GM12878 (cell line): Measurements from ENCODE around the gene CLIC5. TPM values are rescaled to one million over a fixed set of nuclear protein-coding genes. Genes with fewer than 3 reads are reported as not detected.

Experiments
- ATAC-seq: fragments of 200-7000 bp; cut with Tn5 transposase; 3 replicates; pipeline ENCODE4 v1.9.1; 2020; ENCODE audit warnings: mild to moderate bottlenecking, moderate library complexity
- BruUV-seq: library from RNA; stranded (reverse); fragments of 400-500 nt; replicated peaks from 2 replicates; lab custom pipeline; 2021; lab: Mats Ljungman, UMichigan
- CTCF ChIA-PET: fragments of 300-600 bp; sonication (Branson Sonifier 250); formaldehyde crosslinking; extraction: SDS; loops from one replicate; lab custom pipeline; 2021; ENCODE audit warnings: inconsistent platforms; lab: Yijun Ruan, JAX
- POLR2A ChIA-PET: fragments of 350-600 bp; formaldehyde crosslinking; extraction: SDS; loops from one replicate; lab custom pipeline; 2021; ENCODE audit warnings: inconsistent platforms; lab: Charles Lee
- RAD21 ChIA-PET: fragments of 300-600 bp; sonication (Branson Sonifier 250); formaldehyde crosslinking; loops from one replicate; lab custom pipeline; 2023; ENCODE audit warnings: antibody characterized with exemption; ENCODE audit not compliant: unreplicated experiment; lab: Charles Lee
- SMC1A ChIA-PET: fragments of 300-600 bp; sonication (Branson Sonifier 250); formaldehyde crosslinking; loops from one replicate; lab custom pipeline; 2023; ENCODE audit not compliant: unreplicated experiment, uncharacterized antibody; lab: Charles Lee
- DNase-seq: peaks from one replicate; pipeline ENCODE4 v3.0.0-alpha.2; 2011; ENCODE audit warnings: low read depth, low spot score
- FAIRE-seq: peaks from 3 replicates; lab custom pipeline; 2011; peaks lifted over from hg19 to GRCh38; lab: Jason Lieb, UNC
- H2AFZ ChIP-seq: 2 replicates; pipeline ENCODE4 v1.6.0; 2011; ENCODE audit warnings: low read depth, low read length, control low read depth; ENCODE audit not compliant: control insufficient read depth
- H3K27ac ChIP-seq: 2 replicates; pipeline ENCODE4 v1.5.1; 2011; ENCODE audit warnings: control low read depth; ENCODE audit not compliant: control insufficient read depth, insufficient read depth
- H3K27me3 ChIP-seq, 2 experiments: replicated peaks in 1 of 2; 2 replicates each; pipeline versions ENCODE4 v1.6.0 to v1.6.1; 2011; ENCODE audit warnings: low read length in 1 of 2; ENCODE audit not compliant: control insufficient read depth in 2 of 2, insufficient read depth in 2 of 2
- H3K36me3 ChIP-seq, 2 experiments: 2 replicates each; pipeline ENCODE4 v1.5.1; 2011; ENCODE audit warnings: low read length in 1 of 2; ENCODE audit not compliant: control insufficient read depth in 2 of 2, insufficient read depth in 2 of 2
- H3K4me1 ChIP-seq: 2 replicates; pipeline ENCODE4 v1.6.1; 2011; ENCODE audit warnings: mild to moderate bottlenecking, low read length, moderate library complexity, mixed read lengths; ENCODE audit not compliant: control insufficient read depth, insufficient read depth
- H3K4me2 ChIP-seq: 2 replicates; pipeline ENCODE4 v1.6.0; 2011; ENCODE audit warnings: control low read depth; ENCODE audit not compliant: control insufficient read depth, insufficient read depth
- H3K4me3 ChIP-seq: fragments of 200-600 bp; sonication (generic); 2 replicates; pipeline ENCODE4 v1.5.1; 2016
- H3K79me2 ChIP-seq: 2 replicates; pipeline ENCODE4 v1.6.0; 2011; ENCODE audit warnings: low read length; ENCODE audit not compliant: control insufficient read depth, insufficient read depth
- H3K9ac ChIP-seq: 2 replicates; pipeline ENCODE4 v1.8.0; 2011; ENCODE audit warnings: low read length, control low read depth, mixed read lengths; ENCODE audit not compliant: control insufficient read depth, insufficient read depth
- H3K9me3 ChIP-seq: replicated peaks from 3 replicates; pipeline ENCODE4 v1.5.1; 2011; ENCODE audit warnings: mild to moderate bottlenecking, low read length; ENCODE audit not compliant: control insufficient read depth, insufficient read depth
- H4K20me1 ChIP-seq: 2 replicates; pipeline ENCODE4 v1.6.0; 2011; ENCODE audit not compliant: control insufficient read depth, insufficient read depth
- CEBPB ChIP-seq, 2 experiments: fragments of 150-350 bp in 1 of 2; IDR thresholded peaks; 2 replicates each; pipeline ENCODE4 v1.6.1; 2012 to 2014; ENCODE audit warnings: low read depth in 2 of 2, low read length in 2 of 2, borderline replicate concordance in 1 of 2, inconsistent platforms in 1 of 2
- E2F4 ChIP-seq: IDR thresholded peaks from 2 replicates; pipeline ENCODE4 v1.6.1; 2012; ENCODE audit warnings: low read depth, low read length, improper control_type of control experiment
- FOS ChIP-seq: IDR thresholded peaks from 3 replicates; pipeline ENCODE4 v1.6.1; 2011; ENCODE audit warnings: borderline replicate concordance; ENCODE audit not compliant: insufficient read length; ENCODE audit errors: extremely low read depth
- IRF5 ChIP-seq: fragments of 450-650 bp; IDR thresholded peaks from 2 replicates; pipeline ENCODE4 v1.6.1; 2017; ENCODE audit warnings: borderline replicate concordance
- MLLT1 ChIP-seq: fragments of 450-650 bp; IDR thresholded peaks from 2 replicates; pipeline ENCODE4 v1.6.1; 2016; ENCODE audit warnings: mild to moderate bottlenecking
- NFYA ChIP-seq: IDR thresholded peaks from 2 replicates; pipeline ENCODE4 v1.6.1; 2011; ENCODE audit warnings: low read depth, mild to moderate bottlenecking, low read length, improper control_type of control experiment, borderline replicate concordance
- NRF1 ChIP-seq: conservative IDR thresholded peaks from 2 replicates; pipeline ENCODE4 v1.6.1; 2011; ENCODE audit warnings: mild to moderate bottlenecking, low read depth, low read length, improper control_type of control experiment
- PML ChIP-seq: IDR thresholded peaks from 2 replicates; pipeline ENCODE4 v1.6.1; 2012; ENCODE audit warnings: low read length, inconsistent platforms
- RCOR1 ChIP-seq: conservative IDR thresholded peaks from 2 replicates; pipeline ENCODE4 v1.6.1; 2012; ENCODE audit warnings: low read depth, low read length, improper control_type of control experiment
- SUZ12 ChIP-seq: fragments of 200-600 bp; sonication (generic); IDR thresholded peaks from one replicate; pipeline ENCODE4 v1.6.1; 2018; ENCODE audit warnings: antibody characterized with exemption, mild to moderate bottlenecking; ENCODE audit not compliant: unreplicated experiment
- ZNF217 ChIP-seq: fragments of 450-650 bp; IDR thresholded peaks from 2 replicates; pipeline ENCODE4 v1.6.1; 2017; ENCODE audit warnings: antibody characterized with exemption, mild to moderate bottlenecking
- ZSCAN29 ChIP-seq: fragments of 450-650 bp; IDR thresholded peaks from 2 replicates; pipeline ENCODE4 v1.6.1; 2017; ENCODE audit warnings: mild to moderate bottlenecking, moderate library complexity
- WGBS: methylation state at CpG from one replicate; pipeline ENCODE4 v1.1.6; 2016; ENCODE audit warnings: low lambda C conversion rate; ENCODE audit not compliant: insufficient replicate concordance, insufficient coverage; ENCODE audit errors: missing lambda C conversion rate; 5-methylcytosine and 5-hydroxymethylcytosine counted together
- in situ Hi-C: fragments of 300-500 bp; cut with MboI; formaldehyde crosslinking; loops from 9 replicates; pipeline ENCODE4 v1.14.3; 2018; ENCODE audit warnings: mixed read lengths
- intact Hi-C: fragments of 100-400 bp; cut with micrococcal nuclease; formaldehyde crosslinking; loops from one replicate; pipeline ENCODE4 v1.14.2; 2022; ENCODE audit not compliant: unreplicated experiment
- polyA plus RNA-seq, 11 experiments: library from polyadenylated mRNA; depleted of rRNA in 4 of 11; unstranded in 6 of 11; stranded (reverse) in 5 of 11; fragments of >200 nt; fragmentation: Nextera tagmentation in 4 of 11; fragmentation: Illumina TruSeq in 1 of 11; extraction: Ambion mirVana in 4 of 11; extraction: Trizol in 1 of 11; gene quantifications; 1 replicate in 1 of 11; 2 replicates in 10 of 11; pipeline versions ENCODE4 v1.2.1 to v1.2.3, GENCODE V29; 2011 to 2016; ENCODE audit warnings: inconsistent platforms in 2 of 11, missing spikeins in 2 of 11, low read depth in 1 of 11
- total RNA-seq, 4 experiments: library from RNA; depleted of rRNA in 3 of 4; stranded (reverse); fragments of >200 nt in 3 of 4; fragmentation: Illumina TruSeq in 1 of 4; extraction: Trizol in 1 of 4; gene quantifications; 2 replicates each; pipeline versions ENCODE4 v1.2.1 to v1.2.3, GENCODE V29; 2013 to 2021

The CLIC5 gene
- total and polyA plus RNA-seq, 10 of the 15 experiments (the other 5 are each of a cell fraction or from before 2014, with no cell fraction given): 0.01 to 0.08 (median 0.02) TPM; not detected in 7

GRCh38 chr6:45947807-45948206 is 67.9 kb downstream of the CLIC5 start:
- H3K36me3 ChIP-seq: no peaks in the 10 kb centered on the region
- ATAC-seq (no peak), DNase-seq (no peak), FAIRE-seq (no peak)
- H2AFZ ChIP-seq: no peak overlapping the region
- H3K4me3 ChIP-seq: no peak overlapping the region
- no peaks in the 10 kb centered on the region for H3K79me2 ChIP-seq
- BruUV-seq: no TSS peak
- H3K4me2 ChIP-seq: no peak overlapping the region
- H3K27me3 ChIP-seq: peaks cover 0 to 2% of the 10 kb centered on the region in 2 experiments; a peak in 1 of 4 replicates
- H4K20me1 ChIP-seq: no peaks in the 10 kb centered on the region
- ChIA-PET RAD21 (no interaction called here), CTCF (no interaction called here), SMC1A (no interaction called here), POLR2A (no interaction called here)
- TF ChIP-seq SUZ12 (no peak), FOS (no peak), NRF1 (no peak), RCOR1 (no peak), E2F4 (no peak), NFYA (no peak)
- H3K4me1 ChIP-seq: no peaks in the 10 kb centered on the region
- intact Hi-C loops (no loop called here), in situ Hi-C loops (no loop called here)
- no peak overlapping the region for H3K27ac ChIP-seq
- no peaks in the 10 kb centered on the region for H3K9me3 ChIP-seq
- H3K9ac ChIP-seq: no peak overlapping the region

GRCh38 chr6:45946887-45947286 is 68.8 kb downstream of the CLIC5 start:
- ChIA-PET SMC1A (no interaction called here), CTCF (no interaction called here), POLR2A (no interaction called here), RAD21 (no interaction called here)
- Histone ChIP-seq H3K4me2 (no peak overlapping the region), H3K36me3 (no peaks in the 10 kb centered on the region), H3K9me3 (no peaks in the 10 kb centered on the region), H4K20me1 (no peaks in the 10 kb centered on the region), H2AFZ (no peak overlapping the region), H3K27me3 (peaks cover 0 to 2% of the 10 kb centered on the region in 2 experiments; a peak in 1 of 4 replicates), H3K27ac (no peak overlapping the region), H3K9ac (no peak overlapping the region), H3K79me2 (no peaks in the 10 kb centered on the region), H3K4me3 (no peak overlapping the region), H3K4me1 (no peaks in the 10 kb centered on the region)
- ATAC-seq (no peak), DNase-seq (no peak), FAIRE-seq (no peak)
- intact Hi-C loops (no loop called here), in situ Hi-C loops (no loop called here)
- 32% methylated on average over 6 of the region's 6 CpGs for WGBS
- BruUV-seq: no TSS peak
- TF ChIP-seq MLLT1 (no peak), IRF5 (no peak), ZSCAN29 (no peak), CEBPB (IDR thresholded peaks at IDR 0.05; ENCODE audit: borderline replicate concordance in 1 of 2, low read depth in 2 of 2, low read length in 2 of 2) (no peak), PML (no peak), ZNF217 (no peak)
